Measurements from ENCODE around the gene ANGPTL4.
A peak's percentile ranks its signal among the peaks of the same experiment; 100 is the strongest.
"Not testable (repeated sequence)": the region's sequence is repeated elsewhere in the genome, so short reads cannot be mapped to it uniquely, and the experiment has no call there.

Gene ANGPTL4

GRCh38 chr19:8366121-8366581 lies 2.2 kb downstream of the ANGPTL4 start:
- no peak for DNase-seq

DNA sequence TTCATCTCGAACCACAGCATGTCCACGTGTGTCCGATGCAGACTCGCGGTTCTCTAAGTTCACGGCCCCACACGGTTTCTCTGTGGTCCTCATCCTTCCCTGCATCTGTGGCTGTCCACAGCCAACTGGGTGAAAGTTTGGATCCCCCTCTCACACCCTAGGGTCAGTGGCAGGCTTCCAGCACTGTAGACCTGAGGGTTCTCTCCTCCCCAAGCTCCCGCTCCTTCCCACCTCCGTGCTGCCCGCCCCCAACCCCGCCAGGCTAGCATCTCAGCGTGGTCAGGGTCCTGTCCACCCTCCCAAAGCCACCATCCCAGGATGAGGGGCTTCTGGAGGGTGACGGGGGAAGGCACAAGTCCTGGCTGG lies 3.0 kb downstream of the ANGPTL4 start:
- DNase-seq, result no peak

- peak; percentile 5 for DNase-seq
Observed at GRCh38 chr19:8367327-8368001, 3.5 kb downstream of the ANGPTL4 start.

- no peak for DNase-seq
Observed at GRCh38 chr19:8370176-8371010, 6.4 kb downstream of the ANGPTL4 start.

DNA sequence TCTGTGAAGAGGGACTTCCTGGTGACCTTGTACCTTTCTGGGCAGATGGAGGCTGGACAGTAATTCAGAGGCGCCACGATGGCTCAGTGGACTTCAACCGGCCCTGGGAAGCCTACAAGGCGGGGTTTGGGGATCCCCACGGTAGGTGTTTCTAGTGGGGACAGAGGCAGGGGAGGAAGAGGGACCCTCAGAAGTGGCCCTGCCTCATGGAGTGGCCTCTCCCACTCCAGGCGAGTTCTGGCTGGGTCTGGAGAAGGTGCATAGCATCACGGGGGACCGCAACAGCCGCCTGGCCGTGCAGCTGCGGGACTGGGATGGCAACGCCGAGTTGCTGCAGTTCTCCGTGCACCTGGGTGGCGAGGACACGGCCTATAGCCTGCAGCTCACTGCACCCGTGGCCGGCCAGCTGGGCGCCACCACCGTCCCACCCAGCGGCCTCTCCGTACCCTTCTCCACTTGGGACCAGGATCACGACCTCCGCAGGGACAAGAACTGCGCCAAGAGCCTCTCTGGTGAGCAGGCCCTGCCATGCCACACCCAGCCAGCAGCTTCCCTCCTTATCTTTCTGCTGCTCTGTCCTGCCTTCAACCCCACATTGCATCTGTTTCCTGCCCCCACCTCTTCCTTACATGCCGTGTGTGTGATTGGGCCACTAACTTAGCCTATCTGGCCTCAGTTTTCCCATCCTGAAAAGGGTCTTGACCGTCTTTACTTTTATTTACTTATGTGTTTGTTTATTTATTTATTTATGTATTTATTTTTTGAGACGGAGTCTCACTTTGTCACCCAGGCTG lies 7.3 kb downstream of the ANGPTL4 start:
- DNase-seq, result no peak

GRCh38 chr19:8373867-8374813 lies 10.2 kb downstream of the ANGPTL4 start:
- DNase-seq, result no peak

DNA sequence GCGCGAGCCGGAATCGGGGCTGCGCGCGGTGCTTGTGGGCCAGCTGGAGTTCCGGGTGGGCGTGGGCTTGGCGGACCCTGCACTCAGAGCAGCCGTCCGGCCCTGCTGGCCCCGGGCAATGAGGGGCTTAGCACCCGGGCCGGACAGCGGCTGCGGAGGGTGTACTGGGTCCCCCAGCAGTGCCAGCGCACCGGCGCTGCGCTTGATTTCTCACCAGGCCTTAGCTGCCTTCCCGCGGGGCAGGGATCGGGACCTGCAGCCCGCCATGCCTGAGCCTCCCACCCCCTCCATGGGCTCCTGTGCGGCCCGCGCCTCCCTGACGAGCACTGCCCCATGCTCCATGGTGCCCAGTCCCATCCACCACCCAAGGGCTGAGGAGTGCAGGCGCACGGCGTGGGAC lies 11.8 kb downstream of the ANGPTL4 start:
- not testable (repeated sequence) for DNase-seq

DNA sequence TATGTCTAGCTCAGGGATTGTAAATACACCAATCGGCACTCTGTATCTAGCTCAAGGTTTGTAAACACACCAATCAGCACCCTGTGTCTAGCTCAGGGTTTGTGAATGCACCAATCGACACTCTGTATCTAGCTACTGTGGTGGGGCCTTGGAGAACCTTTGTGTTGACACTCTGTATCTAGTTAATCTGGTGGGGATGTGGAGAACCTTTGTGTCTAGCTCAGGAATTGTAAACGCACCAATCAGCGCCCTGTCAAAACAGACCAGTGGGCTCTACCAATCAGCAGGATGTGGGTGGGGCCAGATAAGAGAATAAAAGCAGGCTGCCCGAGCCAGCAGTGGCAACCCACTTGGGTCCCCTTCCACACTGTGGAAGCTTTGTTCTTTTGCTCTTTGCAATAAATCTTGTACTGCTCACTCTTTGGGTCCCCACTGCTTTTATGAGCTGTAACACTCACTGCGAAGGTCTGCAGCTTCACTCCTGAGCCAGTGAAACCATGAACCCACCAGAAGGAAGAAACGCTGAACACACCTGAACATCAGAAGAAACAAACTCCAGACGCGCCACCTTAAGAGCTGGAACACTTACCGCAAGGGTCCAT lies 12.5 kb downstream of the ANGPTL4 start:
- DNase-seq, result not testable (repeated sequence)

DNA sequence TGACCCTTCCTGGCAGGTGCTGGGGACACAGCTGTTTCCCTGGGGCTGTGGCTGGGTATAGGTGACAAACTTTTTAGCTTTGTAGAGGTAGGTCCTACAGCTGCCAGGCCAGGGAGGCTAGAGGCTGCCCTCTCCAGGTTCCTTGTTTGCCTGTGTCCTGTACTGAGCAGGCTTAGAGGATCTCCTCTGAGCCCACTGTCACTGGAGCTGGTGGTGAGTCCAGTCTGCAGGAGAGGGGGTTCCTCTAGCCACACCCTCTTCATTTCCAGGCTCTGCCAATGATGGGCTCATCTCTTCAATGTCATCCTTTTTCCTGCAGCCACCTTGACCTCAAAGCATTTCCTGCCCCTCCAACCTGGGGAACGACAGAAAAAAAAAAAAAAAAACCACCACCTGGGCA lies 13.6 kb downstream of the ANGPTL4 start:
- DNase-seq, result no peak

- not testable (repeated sequence) for DNase-seq
Observed at GRCh38 chr19:8379156-8379891, 15.4 kb downstream of the ANGPTL4 start.

GRCh38 chr19:8384569-8384968 lies 20.6 kb downstream of the ANGPTL4 start:
- DNase-seq, result not testable (repeated sequence)

GRCh38 chr19:8385103-8385502 lies 21.1 kb downstream of the ANGPTL4 start:
- DNase-seq, result not testable (repeated sequence)

GRCh38 chr19:8385566-8385965 lies 21.6 kb downstream of the ANGPTL4 start:
- not testable (repeated sequence) for DNase-seq

- not testable (repeated sequence) for DNase-seq
Observed at GRCh38 chr19:8386419-8386818, 22.5 kb downstream of the ANGPTL4 start.

DNA sequence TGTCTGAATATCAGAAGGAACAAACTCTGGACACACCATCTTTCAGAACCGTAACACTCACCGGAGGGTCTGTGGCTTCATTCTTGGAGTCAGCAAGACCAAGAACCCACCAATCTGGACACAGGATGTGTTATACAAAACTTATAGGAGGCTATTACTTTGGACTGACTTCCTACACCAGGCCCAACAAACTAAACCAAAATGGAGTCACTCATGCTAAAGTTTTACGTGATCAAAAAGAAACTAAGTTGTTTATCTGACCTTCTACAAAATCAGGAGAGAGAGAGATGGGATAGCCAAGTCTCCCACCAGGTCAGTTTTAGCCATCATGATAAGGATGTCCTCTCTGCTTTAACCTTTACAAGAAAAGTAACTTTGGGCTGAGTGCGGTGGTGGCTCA lies 23.0 kb downstream of the ANGPTL4 start:
- DNase-seq, result no peak

DNA sequence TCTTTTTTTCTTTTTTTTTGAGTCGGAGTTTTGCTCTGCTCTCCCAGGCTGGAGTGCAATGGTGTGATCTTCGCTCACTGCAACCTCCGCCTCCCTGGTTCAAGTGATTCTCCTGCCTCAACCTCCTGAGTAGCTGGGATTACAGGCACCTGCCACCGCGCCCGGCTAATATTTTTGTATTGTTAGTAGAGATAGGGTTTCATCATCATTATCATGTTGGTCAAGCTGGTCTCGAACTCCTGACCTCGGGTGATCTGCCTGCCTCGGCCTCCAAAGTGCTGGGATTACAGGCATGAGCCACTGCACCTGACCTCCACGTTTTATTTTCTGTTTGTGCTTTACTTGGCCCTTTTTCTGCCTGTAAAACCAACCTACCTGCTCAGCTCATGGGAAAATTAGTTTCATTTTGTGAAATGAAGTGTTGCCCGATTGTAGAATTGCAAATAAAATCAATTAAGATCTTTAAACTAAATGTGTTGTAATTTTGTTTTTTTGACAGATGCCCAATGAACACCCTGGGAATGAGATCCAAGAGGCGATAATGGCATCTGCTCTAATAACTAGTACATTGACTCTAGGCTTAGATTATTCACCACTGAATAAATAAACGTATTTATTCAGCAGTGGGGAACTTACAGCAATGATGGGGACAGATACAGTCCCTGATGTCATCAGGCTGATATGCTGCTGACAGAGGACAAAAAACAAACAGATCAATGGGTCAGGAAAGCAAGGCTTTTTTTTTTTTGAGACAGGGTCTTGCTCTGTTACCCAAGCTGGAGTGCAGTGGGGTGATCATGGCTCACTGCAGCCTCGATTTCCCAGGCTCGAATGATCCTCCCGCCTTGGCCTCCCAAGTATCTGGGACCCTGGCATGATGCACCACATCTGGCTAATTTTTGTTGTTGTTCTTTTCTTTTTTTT lies 24.0 kb downstream of the ANGPTL4 start:
- DNase-seq, result no peak

- DNase-seq, result no peak
Observed at GRCh38 chr19:8388612-8388958, 24.6 kb downstream of the ANGPTL4 start.

- peak; percentile 99 for DNase-seq
Observed at GRCh38 chr19:8389891-8390616, 26.1 kb downstream of the ANGPTL4 start, which contains the start of gene RAB11B. Gene RAB11B (plus strand): TSS chr19:8390360. CDS start chr19:8390417, 57 bp downstream.

DNA sequence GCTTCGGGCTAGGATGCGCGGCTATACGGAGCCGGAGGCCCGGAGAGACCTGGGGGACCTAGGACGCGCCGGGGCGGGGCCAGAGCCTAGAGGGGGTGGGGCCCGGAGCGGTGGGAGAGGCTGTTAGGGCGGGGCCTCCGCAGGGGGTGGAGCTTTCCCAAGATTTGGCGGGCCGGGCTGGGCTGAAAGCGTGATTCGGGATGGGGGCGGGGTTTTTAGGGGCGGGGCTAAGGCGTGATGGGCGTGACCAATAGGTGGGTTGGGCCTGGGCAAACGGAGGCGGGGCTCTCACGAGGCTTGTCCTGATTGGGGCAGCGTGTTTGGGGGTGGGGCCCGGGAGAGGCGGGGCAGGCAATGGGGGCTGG lies 26.6 kb downstream of the ANGPTL4 start:
- DNase-seq, result peak; percentile 79

Measured in NCI-H1092 (cell line).